Measurements from ENCODE around the gene EBLN2. TPM values are rescaled to one million over a fixed set of nuclear protein-coding genes. Genes with fewer than 3 reads are reported as not detected.

Gene EBLN2
- total and polyA plus RNA-seq, 2 experiments from 2014 or later: 6.1 to 9.3 TPM

- TF ChIP-seq EZH2 (IDR thresholded peaks at IDR 0.05; ENCODE audit: borderline replicate concordance) (no peak), CTCF (IDR thresholded peaks at IDR 0.05; ENCODE audit: poor library complexity) (no peak), EZH2phosphoT487 (IDR thresholded peaks at IDR 0.05; ENCODE audit: low read depth, severe bottlenecking, unreplicated experiment) (no peak)
- DNase-seq (ENCODE audit: low spot score): no peak
- 96% methylated on average over 2 of the region's 2 CpGs for WGBS (ENCODE audit: low lambda C conversion rate, missing lambda C conversion rate)
Measured at GRCh38 chr3:73096169-73096568, 34.7 kb downstream of the EBLN2 start.

GRCh38 chr3:73098026-73098425 is 36.6 kb downstream of the EBLN2 start:
- H3K27me3 ChIP-seq: no peaks in the 10 kb centered on the region
- no peak overlapping the region for H3K4me2 ChIP-seq
- H3K36me3 ChIP-seq (replicated peaks; ENCODE audit: insufficient read depth, low read depth): no peaks in the 10 kb centered on the region
- DNase-seq (ENCODE audit: low spot score): no peak
- no peaks in the 10 kb centered on the region for H3K79me2 ChIP-seq
- H3K4me3 ChIP-seq: no peak overlapping the region
- no peaks in the 10 kb centered on the region for H3K9me2 ChIP-seq (replicated peaks; ENCODE audit: insufficient read depth)
- H2AFZ ChIP-seq: no peak overlapping the region
- no peaks in the 10 kb centered on the region for H3K4me1 ChIP-seq (ENCODE audit: insufficient read depth)
- 93% methylated on average over 2 of the region's 2 CpGs for WGBS (ENCODE audit: low lambda C conversion rate, missing lambda C conversion rate)
- no peaks in the 10 kb centered on the region for H3K9me3 ChIP-seq (ENCODE audit: low read depth)
- no peaks in the 10 kb centered on the region for H4K20me1 ChIP-seq (ENCODE audit: insufficient read depth, poor library complexity, severe bottlenecking)
- no peak for TF ChIP-seq EZH2phosphoT487 (IDR thresholded peaks at IDR 0.05; ENCODE audit: low read depth, severe bottlenecking, unreplicated experiment)
- no peak for TF ChIP-seq CTCF (IDR thresholded peaks at IDR 0.05; ENCODE audit: poor library complexity)
- no peak for TF ChIP-seq EZH2 (IDR thresholded peaks at IDR 0.05; ENCODE audit: borderline replicate concordance)
- no peak overlapping the region for H3K27ac ChIP-seq

More at GRCh38 chr3:73096169-73096568, 34.7 kb downstream of the EBLN2 start:
- Histone ChIP-seq H2AFZ (no peak overlapping the region), H4K20me1 (ENCODE audit: insufficient read depth, poor library complexity, severe bottlenecking) (no peaks in the 10 kb centered on the region), H3K4me2 (no peak overlapping the region), H3K4me3 (no peak overlapping the region), H3K27ac (no peak overlapping the region), H3K9me3 (ENCODE audit: low read depth) (no peaks in the 10 kb centered on the region), H3K79me2 (no peaks in the 10 kb centered on the region), H3K9me2 (replicated peaks; ENCODE audit: insufficient read depth) (no peaks in the 10 kb centered on the region), H3K36me3 (replicated peaks; ENCODE audit: insufficient read depth, low read depth) (no peaks in the 10 kb centered on the region), H3K4me1 (ENCODE audit: insufficient read depth) (no peaks in the 10 kb centered on the region), H3K27me3 (no peaks in the 10 kb centered on the region)

GRCh38 chr3:73098873-73099272 is 37.4 kb downstream of the EBLN2 start:
- Histone ChIP-seq H3K79me2 (no peaks in the 10 kb centered on the region), H3K9me3 (ENCODE audit: low read depth) (no peaks in the 10 kb centered on the region)
- WGBS (ENCODE audit: low lambda C conversion rate, missing lambda C conversion rate): 86% methylated on average over 1 of the region's 1 CpG

More at GRCh38 chr3:73098873-73099272, 37.4 kb downstream of the EBLN2 start:
- Histone ChIP-seq H3K4me3 (no peak overlapping the region), H3K36me3 (replicated peaks; ENCODE audit: insufficient read depth, low read depth) (no peaks in the 10 kb centered on the region), H3K9me2 (replicated peaks; ENCODE audit: insufficient read depth) (no peaks in the 10 kb centered on the region), H2AFZ (no peak overlapping the region), H3K4me2 (no peak overlapping the region), H3K4me1 (ENCODE audit: insufficient read depth) (no peaks in the 10 kb centered on the region), H3K27ac (no peak overlapping the region), H4K20me1 (ENCODE audit: insufficient read depth, poor library complexity, severe bottlenecking) (no peaks in the 10 kb centered on the region), H3K27me3 (no peaks in the 10 kb centered on the region)
- DNase-seq (ENCODE audit: low spot score): no peak
- TF ChIP-seq EZH2 (IDR thresholded peaks at IDR 0.05; ENCODE audit: borderline replicate concordance) (no peak), EZH2phosphoT487 (IDR thresholded peaks at IDR 0.05; ENCODE audit: low read depth, severe bottlenecking, unreplicated experiment) (no peak), CTCF (IDR thresholded peaks at IDR 0.05; ENCODE audit: poor library complexity) (no peak)

Data from hepatocyte (in vitro differentiated cells).